GM12872 (cell line): ENCODE data around the gene ABTB2.

Experiments used
- TF ChIP-seq, protein P1 (sequence below): IDR thresholded peaks from 3 replicates; pipeline ENCODE4 v1.5.1; 2011; ENCODE audit warnings: low read depth, mild to moderate bottlenecking, low read length, moderate library complexity; ENCODE audit not compliant: insufficient read depth

The ABTB2 gene

DNA sequence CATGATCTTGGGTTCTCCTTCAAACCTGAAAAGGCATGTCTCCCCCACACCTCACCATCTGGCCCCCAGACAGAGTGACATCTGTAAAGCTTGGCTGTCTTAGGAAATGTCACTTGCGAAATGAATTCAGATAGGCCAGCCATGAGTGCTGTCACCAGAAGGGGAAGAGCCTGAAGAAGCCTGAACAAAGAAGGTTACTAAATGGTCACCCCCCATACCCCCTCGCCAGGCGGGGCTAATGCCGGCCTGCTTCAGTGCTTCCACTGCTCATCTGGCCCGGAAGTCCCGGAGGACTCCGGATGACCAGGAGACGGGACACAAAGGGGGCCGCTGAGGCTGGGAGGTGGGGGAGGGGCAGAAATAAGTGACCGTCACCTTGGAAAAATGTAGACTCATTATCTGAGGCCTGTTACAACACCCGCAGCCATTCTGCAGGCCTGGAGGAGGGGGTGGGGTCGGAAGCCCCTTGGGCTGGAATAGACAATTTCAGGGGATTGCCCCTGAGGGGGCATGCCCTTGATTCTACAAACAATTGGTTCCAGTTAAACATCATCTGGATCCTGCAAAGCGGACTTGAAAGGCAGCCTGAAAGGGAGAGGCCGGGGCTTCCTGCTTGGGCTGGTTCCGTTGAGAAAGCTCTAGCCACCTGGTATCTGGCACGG is 209.2 kb downstream of the ABTB2 start:
- TF ChIP-seq, protein P1, sequence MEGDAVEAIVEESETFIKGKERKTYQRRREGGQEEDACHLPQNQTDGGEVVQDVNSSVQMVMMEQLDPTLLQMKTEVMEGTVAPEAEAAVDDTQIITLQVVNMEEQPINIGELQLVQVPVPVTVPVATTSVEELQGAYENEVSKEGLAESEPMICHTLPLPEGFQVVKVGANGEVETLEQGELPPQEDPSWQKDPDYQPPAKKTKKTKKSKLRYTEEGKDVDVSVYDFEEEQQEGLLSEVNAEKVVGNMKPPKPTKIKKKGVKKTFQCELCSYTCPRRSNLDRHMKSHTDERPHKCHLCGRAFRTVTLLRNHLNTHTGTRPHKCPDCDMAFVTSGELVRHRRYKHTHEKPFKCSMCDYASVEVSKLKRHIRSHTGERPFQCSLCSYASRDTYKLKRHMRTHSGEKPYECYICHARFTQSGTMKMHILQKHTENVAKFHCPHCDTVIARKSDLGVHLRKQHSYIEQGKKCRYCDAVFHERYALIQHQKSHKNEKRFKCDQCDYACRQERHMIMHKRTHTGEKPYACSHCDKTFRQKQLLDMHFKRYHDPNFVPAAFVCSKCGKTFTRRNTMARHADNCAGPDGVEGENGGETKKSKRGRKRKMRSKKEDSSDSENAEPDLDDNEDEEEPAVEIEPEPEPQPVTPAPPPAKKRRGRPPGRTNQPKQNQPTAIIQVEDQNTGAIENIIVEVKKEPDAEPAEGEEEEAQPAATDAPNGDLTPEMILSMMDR: no peak

DNA sequence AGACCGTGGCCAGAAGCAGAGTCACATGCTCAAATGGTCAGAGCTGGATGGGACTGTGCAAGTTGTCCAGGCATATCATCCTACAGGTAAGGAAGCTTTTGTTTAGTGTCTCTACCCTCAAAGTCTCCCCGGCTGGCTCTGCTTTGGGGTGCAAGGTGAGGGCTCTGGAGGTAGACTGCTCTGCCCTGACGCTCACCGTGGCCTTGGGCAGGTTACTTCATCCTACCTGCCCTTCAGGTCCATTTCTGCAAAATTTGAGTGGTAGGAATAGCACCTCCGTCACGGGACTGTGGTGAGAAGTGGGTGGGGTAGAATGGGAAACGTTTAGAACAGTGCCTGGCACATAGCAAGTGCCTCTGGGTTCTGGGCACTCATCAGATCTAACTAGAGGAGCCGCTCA is 210.2 kb downstream of the ABTB2 start:
- TF ChIP-seq, protein P1: no peak

DNA sequence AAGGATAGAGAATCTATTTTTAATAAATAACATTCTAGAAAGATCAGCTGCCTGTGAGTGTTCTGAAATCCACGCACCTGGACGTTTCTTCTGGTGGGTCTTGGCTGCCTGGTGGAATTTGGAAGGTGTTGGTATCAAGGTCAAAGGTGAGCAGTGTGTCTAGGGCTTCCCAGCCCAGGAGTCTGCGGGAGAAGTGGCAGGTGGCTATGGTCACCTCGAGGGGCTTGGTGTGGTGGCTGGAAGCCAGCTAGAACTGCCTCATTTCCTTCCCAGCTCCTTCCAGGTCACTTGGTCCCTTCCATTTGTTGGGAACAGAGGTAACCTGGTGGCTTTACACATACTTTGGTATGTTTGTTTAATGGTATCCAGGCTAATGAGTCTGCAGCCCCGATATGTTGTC is 210.9 kb downstream of the ABTB2 start:
- TF ChIP-seq, protein P1: no peak

DNA sequence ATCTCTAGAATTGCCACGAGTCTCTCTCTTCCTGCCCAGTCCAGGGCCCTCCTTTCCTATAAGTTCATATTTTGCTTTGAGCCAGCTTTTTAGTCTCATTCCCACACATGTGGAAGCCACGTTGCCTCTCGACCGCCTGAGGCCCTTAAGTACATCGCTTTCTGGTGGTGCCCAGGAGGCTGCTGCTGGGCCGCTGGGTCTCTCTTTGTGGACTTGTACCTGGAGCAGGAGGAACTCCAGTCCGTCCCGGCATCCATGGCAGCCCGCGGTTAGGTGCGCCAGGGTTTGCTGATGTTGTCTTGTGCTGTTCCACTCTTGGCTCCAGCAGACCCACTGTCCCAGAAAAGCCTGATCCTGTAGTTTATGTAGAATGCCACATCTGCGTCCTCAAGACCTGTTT is 211.4 kb downstream of the ABTB2 start:
- TF ChIP-seq, protein P1: no peak

DNA sequence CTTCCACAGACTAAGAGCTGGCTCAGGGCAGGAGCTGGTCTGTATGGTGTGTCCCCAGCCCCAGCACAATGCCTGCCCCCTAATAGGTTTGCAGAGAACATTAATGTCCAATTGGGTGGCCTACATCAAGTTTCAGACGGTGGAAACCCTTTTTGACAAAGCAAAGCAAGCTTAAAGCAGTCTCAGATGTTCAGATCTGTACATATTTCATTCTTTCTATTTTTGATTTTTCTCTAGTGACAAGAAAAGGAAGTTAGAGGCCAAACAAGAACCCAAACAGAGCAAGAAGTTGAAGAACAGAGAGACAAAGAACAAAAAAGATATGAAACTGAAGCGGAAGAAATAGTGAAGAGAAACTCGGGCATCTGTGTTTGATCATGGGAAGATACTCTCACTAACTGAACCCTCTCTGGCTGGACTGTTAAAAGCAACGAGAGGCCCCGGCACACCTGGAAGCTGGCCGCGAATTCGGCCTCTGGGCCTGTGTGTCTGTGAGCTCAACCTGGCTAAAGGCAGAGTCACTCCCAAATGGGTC is 211.9 kb downstream of the ABTB2 start:
- TF ChIP-seq, protein P1: no peak

GRCh38 chr11:34145073-34145472 is 212.7 kb downstream of the ABTB2 start:
- TF ChIP-seq, protein P1: no peak

- TF ChIP-seq, protein P1: no peak
Measured at GRCh38 chr11:34143048-34143447, 214.8 kb downstream of the ABTB2 start.
